OCI-LY7 (cell line): ENCODE measurements around the gene WWTR1. TPM values are rescaled to one million over a fixed set of nuclear protein-coding genes. Genes with fewer than 3 reads are reported as not detected.

ENCODE experiments used
- BruUV-seq: library from RNA; stranded (reverse); fragments of 400-500 nt; replicated peaks from 2 replicates; lab custom pipeline; 2021; lab: Mats Ljungman, UMichigan
- CTCF ChIA-PET: fragments of 300-600 bp; sonication (Branson Sonifier 250); formaldehyde crosslinking; loops from one replicate; lab custom pipeline; 2022; ENCODE audit warnings: antibody characterized with exemption; ENCODE audit not compliant: unreplicated experiment; lab: Charles Lee
- POLR2A ChIA-PET: fragments of 300-600 bp; sonication (Branson Sonifier 250); formaldehyde crosslinking; loops from one replicate; lab custom pipeline; 2022; ENCODE audit warnings: antibody characterized with exemption; lab: Charles Lee
- DNase-seq: peaks from one replicate; pipeline ENCODE4 v3.0.0-alpha.2; 2015; ENCODE audit warnings: low spot score
- H2AFZ ChIP-seq: fragments of 200-600 bp; sonication (generic), shearing (Covaris generic); 2 replicates; pipeline ENCODE4 v1.6.1; 2014; ENCODE audit warnings: mild to moderate bottlenecking, antibody characterized with exemption, low read length, moderate library complexity
- H3K27ac ChIP-seq: fragments of 200-600 bp; sonication (generic); 2 replicates; pipeline ENCODE4 v1.5.1; 2014; ENCODE audit warnings: mixed run types, low read depth, mild to moderate bottlenecking, moderate library complexity, low read length, inconsistent platforms; ENCODE audit not compliant: poor library complexity, severe bottlenecking
- H3K36me3 ChIP-seq: fragments of 200-600 bp; sonication (generic); 2 replicates; pipeline ENCODE4 v1.6.1; 2014; ENCODE audit warnings: mild to moderate bottlenecking, antibody characterized with exemption, low read length, moderate library complexity, mixed read lengths; ENCODE audit not compliant: insufficient read depth
- H3K4me1 ChIP-seq: fragments of 200-600 bp; sonication (generic); 2 replicates; pipeline ENCODE4 v1.5.1; 2014; ENCODE audit warnings: mild to moderate bottlenecking, low read length; ENCODE audit not compliant: insufficient read depth, poor library complexity, severe bottlenecking
- H3K4me2 ChIP-seq: fragments of 200-600 bp; sonication (generic); 2 replicates; pipeline ENCODE4 v1.6.1; 2014; ENCODE audit warnings: mild to moderate bottlenecking, low read length
- H3K4me3 ChIP-seq: fragments of 200-600 bp; sonication (generic); 2 replicates; pipeline ENCODE4 v1.5.1; 2014; ENCODE audit warnings: mild to moderate bottlenecking, low read depth, low read length; ENCODE audit not compliant: poor library complexity, severe bottlenecking
- H3K79me2 ChIP-seq: fragments of 200-600 bp; sonication (generic); 2 replicates; pipeline ENCODE4 v1.6.1; 2016; ENCODE audit warnings: low read depth, mild to moderate bottlenecking, low read length, moderate library complexity, mixed read lengths; ENCODE audit not compliant: insufficient read depth
- H3K9me2 ChIP-seq: fragments of 200-600 bp; sonication (generic); 2 replicates; pipeline ENCODE4 v1.6.1; 2016; ENCODE audit warnings: mild to moderate bottlenecking, low read length, mixed read lengths; ENCODE audit not compliant: insufficient read depth
- H3K9me3 ChIP-seq: fragments of 200-600 bp; sonication (generic); 2 replicates; pipeline ENCODE4 v1.6.1; 2014; ENCODE audit warnings: mild to moderate bottlenecking, mixed run types, low read length, mixed read lengths
- H4K20me1 ChIP-seq: fragments of 200-600 bp; sonication (generic); 2 replicates; pipeline ENCODE4 v1.6.1; 2014; ENCODE audit warnings: mild to moderate bottlenecking, antibody characterized with exemption, low read length, moderate library complexity, mixed read lengths; ENCODE audit not compliant: insufficient read depth
- EZH2phosphoT487 ChIP-seq: fragments of 200-600 bp; sonication (generic); IDR thresholded peaks from 2 replicates; pipeline ENCODE4 v1.6.1; 2018; ENCODE audit warnings: low read depth, borderline replicate concordance, mild to moderate bottlenecking, mixed run types, antibody characterized with exemption, low read length, moderate library complexity, mixed read lengths
- intact Hi-C: fragments of 100-400 bp; cut with micrococcal nuclease; formaldehyde crosslinking; loops from one replicate; pipeline ENCODE4 v1.10.0; 2022; ENCODE audit not compliant: unreplicated experiment
- total RNA-seq, 2 experiments: library from RNA; depleted of rRNA in 1 of 2; stranded (reverse); fragments of >200 nt in 1 of 2; shearing (Covaris generic) in 1 of 2; gene quantifications; 2 replicates each; pipeline ENCODE4 v1.2.3, GENCODE V29; 2014 to 2022
- TF ChIP-seq, protein P1 (sequence below): fragments of 200-600 bp; sonication (generic); conservative IDR thresholded peaks from 2 replicates; pipeline ENCODE4 v1.5.1; 2014; ENCODE audit warnings: mild to moderate bottlenecking, antibody characterized with exemption, low read length, moderate library complexity, mixed read lengths

WWTR1 gene
- total RNA-seq, 2 experiments from 2014 or later = 0.15 TPM; not detected in 1

DNA sequence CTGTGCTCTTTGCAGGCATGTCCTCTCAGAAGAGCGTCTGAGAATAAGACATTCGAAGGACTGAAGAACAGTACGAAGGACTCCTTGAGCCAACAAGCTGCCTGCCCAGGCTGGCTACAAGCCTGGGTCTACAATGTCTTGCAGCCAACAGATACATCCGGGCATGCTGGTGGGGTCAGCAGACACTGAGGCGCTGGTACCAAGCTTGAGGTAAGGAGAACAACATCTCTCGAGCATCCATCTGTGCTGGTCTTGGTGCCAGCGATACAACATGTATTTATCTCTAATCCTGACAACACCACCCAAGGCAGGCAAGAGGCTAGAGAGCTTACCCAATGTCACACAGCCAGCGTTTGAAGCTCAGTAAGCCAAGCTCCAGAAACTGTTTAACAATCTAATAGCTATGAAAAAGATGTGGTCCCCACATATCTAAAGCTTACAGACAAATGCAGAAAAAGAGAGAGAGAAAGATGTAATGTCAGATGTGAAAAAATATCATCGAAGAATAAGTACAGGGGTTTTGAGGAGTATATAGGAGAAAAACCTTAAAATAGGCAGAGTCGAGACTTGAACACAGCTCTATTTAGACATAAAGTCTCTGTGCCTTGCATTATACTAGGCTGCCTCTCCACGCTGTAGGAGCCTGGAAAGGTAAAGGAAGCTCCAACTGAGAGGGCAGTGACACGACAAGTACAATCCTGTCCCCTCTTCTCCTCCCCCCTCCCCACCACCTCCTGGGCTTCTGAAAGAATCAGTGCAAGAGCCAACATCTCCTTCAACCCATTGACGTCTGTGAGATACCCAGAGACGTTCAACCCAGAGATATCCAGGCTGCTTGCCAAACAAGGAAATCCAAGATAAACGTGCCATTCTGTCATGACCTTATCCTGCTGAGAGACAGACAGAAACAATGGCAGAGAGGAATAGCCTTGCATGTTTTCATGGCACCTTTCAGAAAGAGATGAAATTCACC lies 39.4 kb downstream of the WWTR1 start:
- H3K27ac ChIP-seq = no peak overlapping the region
- no peaks in the 10 kb centered on the region for H3K79me2 ChIP-seq
- TF ChIP-seq EZH2phosphoT487 = no peak
- TF ChIP-seq, protein P1, sequence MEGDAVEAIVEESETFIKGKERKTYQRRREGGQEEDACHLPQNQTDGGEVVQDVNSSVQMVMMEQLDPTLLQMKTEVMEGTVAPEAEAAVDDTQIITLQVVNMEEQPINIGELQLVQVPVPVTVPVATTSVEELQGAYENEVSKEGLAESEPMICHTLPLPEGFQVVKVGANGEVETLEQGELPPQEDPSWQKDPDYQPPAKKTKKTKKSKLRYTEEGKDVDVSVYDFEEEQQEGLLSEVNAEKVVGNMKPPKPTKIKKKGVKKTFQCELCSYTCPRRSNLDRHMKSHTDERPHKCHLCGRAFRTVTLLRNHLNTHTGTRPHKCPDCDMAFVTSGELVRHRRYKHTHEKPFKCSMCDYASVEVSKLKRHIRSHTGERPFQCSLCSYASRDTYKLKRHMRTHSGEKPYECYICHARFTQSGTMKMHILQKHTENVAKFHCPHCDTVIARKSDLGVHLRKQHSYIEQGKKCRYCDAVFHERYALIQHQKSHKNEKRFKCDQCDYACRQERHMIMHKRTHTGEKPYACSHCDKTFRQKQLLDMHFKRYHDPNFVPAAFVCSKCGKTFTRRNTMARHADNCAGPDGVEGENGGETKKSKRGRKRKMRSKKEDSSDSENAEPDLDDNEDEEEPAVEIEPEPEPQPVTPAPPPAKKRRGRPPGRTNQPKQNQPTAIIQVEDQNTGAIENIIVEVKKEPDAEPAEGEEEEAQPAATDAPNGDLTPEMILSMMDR = no peak
- no peaks in the 10 kb centered on the region for H4K20me1 ChIP-seq
- no peaks in the 10 kb centered on the region for H3K9me3 ChIP-seq
- no peak overlapping the region for H3K4me2 ChIP-seq
- no peak overlapping the region for H3K4me3 ChIP-seq
- intact Hi-C loops = loop anchor here (10.0 kb wide), 1 partner anchor 494 kb away; the partner anchor contains the start of gene HPS3
- no peaks in the 10 kb centered on the region for H3K9me2 ChIP-seq
- POLR2A ChIA-PET = interaction anchor here (0.5 to 2.1 kb wide), 3 partner anchors 11 to 861 kb away, joined by 3 to 6 read pairs (median 5); no protein-coding TSS in a partner anchor
- CTCF ChIA-PET = no interaction called here
- no peak for DNase-seq
- H3K36me3 ChIP-seq = no peaks in the 10 kb centered on the region
- no TSS peak for BruUV-seq
- no peaks in the 10 kb centered on the region for H3K4me1 ChIP-seq
- H2AFZ ChIP-seq = no peak overlapping the region

DNA sequence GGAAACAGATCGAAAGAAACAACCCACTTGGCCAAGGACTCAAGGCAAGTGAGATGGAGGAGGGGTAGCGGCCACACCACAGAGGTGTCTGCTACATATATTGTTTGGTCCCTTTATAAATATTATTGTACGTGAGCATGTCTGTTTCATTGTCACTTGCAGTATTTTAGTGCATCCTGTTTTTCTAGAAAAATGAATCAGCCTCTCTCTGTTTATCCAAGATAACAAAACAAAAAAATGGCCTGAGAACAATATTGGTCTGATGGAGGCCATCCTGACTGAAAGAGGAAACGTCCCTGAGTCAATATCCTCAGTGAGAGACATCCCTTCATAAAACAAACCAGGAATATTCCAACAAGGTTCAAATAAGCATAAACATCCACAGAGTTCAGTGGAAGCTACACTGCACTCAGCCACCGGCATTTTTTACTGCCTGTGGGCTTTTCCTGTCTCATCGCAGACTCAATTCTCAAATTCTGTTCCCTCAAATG lies 42.0 kb downstream of the WWTR1 start:
- no peak overlapping the region for H3K27ac ChIP-seq
- intact Hi-C loops = loop anchor here (10.0 kb wide), 1 partner anchor 491 kb away; the partner anchor contains the start of gene HPS3
- TF ChIP-seq EZH2phosphoT487 = no peak
- TF ChIP-seq, protein P1 = no peak
- H3K4me3 ChIP-seq = no peak overlapping the region
- ChIA-PET CTCF (no interaction called here), POLR2A (interaction anchor here (1.5 kb wide), 1 partner anchor 10 kb away, joined by 5 read pairs; no protein-coding TSS in a partner anchor)
- no peak overlapping the region for H3K4me2 ChIP-seq
- no peak for DNase-seq
- no peaks in the 10 kb centered on the region for H3K9me2 ChIP-seq
- H4K20me1 ChIP-seq = no peaks in the 10 kb centered on the region
- BruUV-seq = no TSS peak
- H3K9me3 ChIP-seq = no peaks in the 10 kb centered on the region
- H3K79me2 ChIP-seq = no peaks in the 10 kb centered on the region
- H3K4me1 ChIP-seq = no peaks in the 10 kb centered on the region
- H3K36me3 ChIP-seq = no peaks in the 10 kb centered on the region
- H2AFZ ChIP-seq = no peak overlapping the region
